Smooth muscle cell of the brain vasculature (primary cell): ENCODE data around the gene FXYD5.

Experiments used
- DNase-seq: peaks from one replicate; pipeline ENCODE4 v3.0.0-alpha.2; 2012; ENCODE audit warnings: low read depth, low spot score

FXYD5 gene

GRCh38 chr19:35154525-35155406, at the start of gene FXYD5:
FXYD5 (plus strand) TSS chr19:35154735; CDS start chr19:35155551, 816 bp downstream.
- no peak for DNase-seq

- DNase-seq = no peak
Observed at GRCh38 chr19:35105047-35105410, 49.5 kb upstream of the FXYD5 start.

GRCh38 chr19:35105411-35106290, 48.9 kb upstream of the FXYD5 start:
- no peak for DNase-seq

- no peak for DNase-seq
Observed at GRCh38 chr19:35106291-35106583, 48.3 kb upstream of the FXYD5 start.

GRCh38 chr19:35106898-35107541, 47.5 kb upstream of the FXYD5 start:
- DNase-seq = no peak

GRCh38 chr19:35107545-35107944, 47.0 kb upstream of the FXYD5 start:
- DNase-seq = no peak

GRCh38 chr19:35108730-35109129, 45.8 kb upstream of the FXYD5 start:
- no peak for DNase-seq

- DNase-seq = no peak
Observed at GRCh38 chr19:35109395-35110112, 45.0 kb upstream of the FXYD5 start.

GRCh38 chr19:35110974-35111373, 43.6 kb upstream of the FXYD5 start:
- DNase-seq = no peak

GRCh38 chr19:35112995-35113688, 41.4 kb upstream of the FXYD5 start:
- no peak for DNase-seq

GRCh38 chr19:35114353-35115176, 40.0 kb upstream of the FXYD5 start:
- DNase-seq = peak; percentile 31

GRCh38 chr19:35115177-35115951, 39.2 kb upstream of the FXYD5 start, which contains the start of gene FXYD3:
FXYD3 (plus strand) TSS chr19:35115823; CDS start chr19:35119377, 3,554 bp downstream.
- DNase-seq = no peak

- DNase-seq = no peak
Observed at GRCh38 chr19:35116072-35116801, 38.3 kb upstream of the FXYD5 start.

- no peak for DNase-seq
Observed at GRCh38 chr19:35117116-35117515, 37.4 kb upstream of the FXYD5 start.

GRCh38 chr19:35117799-35118198, 36.7 kb upstream of the FXYD5 start:
- DNase-seq = no peak

- DNase-seq = no peak
Observed at GRCh38 chr19:35118268-35119020, 36.1 kb upstream of the FXYD5 start.

GRCh38 chr19:35119091-35119490, 35.4 kb upstream of the FXYD5 start:
- DNase-seq = no peak
